Testis (tissue), 3 donors: ENCODE data around the gene FSD1. TPM values are rescaled to one million over a fixed set of nuclear protein-coding genes. Genes with fewer than 3 reads are reported as not detected.
A peak's percentile ranks its signal among the peaks of the same experiment; 100 is the strongest.

Experiments
- DNase-seq: peaks from one replicate; pipeline ENCODE4 v3.0.0-alpha.2; 2019
- H3K27ac ChIP-seq, 2 donors: fragments of 200-600 bp; sonication (generic); one replicate each; pipeline ENCODE4 v1.5.1; 2019
- H3K27me3 ChIP-seq: fragments of 200-600 bp; sonication (generic); one replicate; pipeline ENCODE4 v1.5.1; 2019
- H3K36me3 ChIP-seq: fragments of 200-600 bp; sonication (generic); one replicate; pipeline ENCODE4 v1.5.1; 2017; ENCODE audit warnings: low read depth; ENCODE audit errors: missing control alignments
- H3K4me1 ChIP-seq: fragments of 200-600 bp; sonication (generic); one replicate; pipeline ENCODE4 v1.5.1; 2019
- H3K4me3 ChIP-seq, 2 donors: fragments of 200-600 bp; sonication (generic); one replicate each; pipeline ENCODE4 v1.5.1; 2017 to 2019
- H3K9me3 ChIP-seq: fragments of 200-600 bp; sonication (generic); one replicate; pipeline ENCODE4 v1.5.1; 2017
- CTCF ChIP-seq, 3 experiments: fragments of 450-650 bp in 2 of 3; fragments of 200-600 bp in 1 of 3; sonication (generic) in 1 of 3; IDR thresholded peaks; one replicate each; pipeline ENCODE4 v1.5.1; 2016 to 2019; ENCODE audit warnings: antibody characterized with exemption in 3 of 3, mild to moderate bottlenecking in 2 of 3, moderate library complexity in 1 of 3
- POLR2A ChIP-seq: fragments of 450-650 bp; IDR thresholded peaks from one replicate; pipeline ENCODE4 v1.6.1; 2017; ENCODE audit warnings: antibody characterized with exemption, mild to moderate bottlenecking, moderate library complexity
- WGBS, 2 donors: methylation state at CpG; one replicate each; pipeline ENCODE4 v1.1.5; 2018; 5-methylcytosine and 5-hydroxymethylcytosine counted together
- intact Hi-C: fragments of 100-400 bp; cut with DNase I; formaldehyde crosslinking; loops from one replicate; pipeline ENCODE4 v1.15.1; 2023; ENCODE audit warnings: low total_unique reads
- polyA plus RNA-seq: library from polyadenylated mRNA; stranded (reverse); fragments of 350-450 nt; fragmentation: Illumina TruSeq; extraction: RNeasy Lipid Tissue Mini Kit (QIAGEN cat#74804); gene quantifications from one replicate; pipeline ENCODE4 v1.2.3, GENCODE V29; 2014; ENCODE audit warnings: low read depth, low replicate concordance; ENCODE audit not compliant: insufficient read depth
- total RNA-seq, 2 donors: library from RNA; depleted of rRNA; stranded (reverse); fragments of >200 nt; gene quantifications; one replicate each; pipeline ENCODE4 v1.2.3, GENCODE V29; 2016

The FSD1 gene
- total and polyA plus RNA-seq, 3 donors from 2014 or later, result 18.2 to 24.9 (median 24.1) TPM

DNA sequence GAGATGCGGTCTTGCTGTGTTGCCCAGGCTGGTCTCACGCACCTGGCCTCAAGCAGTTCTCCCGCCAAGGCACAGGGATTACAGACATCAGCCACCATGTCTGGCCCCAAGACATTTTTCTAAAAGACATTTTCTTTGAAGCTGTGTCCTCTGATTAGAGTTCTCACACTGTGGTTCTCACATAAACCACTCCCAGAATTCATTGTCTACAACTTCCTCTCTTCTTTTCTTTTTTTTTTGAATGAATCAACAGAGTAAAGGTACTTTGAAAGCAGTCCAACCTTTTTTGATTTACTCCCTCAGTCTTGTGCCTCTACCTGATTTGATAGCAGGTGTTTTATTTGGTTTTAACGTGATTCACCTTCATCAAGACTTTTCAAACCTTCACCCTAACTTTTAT, 39.6 kb upstream of the FSD1 start:
- H3K9me3 ChIP-seq, result no peaks in the 10 kb centered on the region
- intact Hi-C loops, result no loop called here
- no peak overlapping the region for H3K4me3 ChIP-seq
- no peak for DNase-seq
- no peaks in the 10 kb centered on the region for H3K36me3 ChIP-seq
- H3K27me3 ChIP-seq, result no peaks in the 10 kb centered on the region
- 79 to 88% methylated on average over 4 of the region's 4 CpGs for WGBS, 2 donors
- no peak for TF ChIP-seq CTCF (IDR thresholded peaks at IDR 0.05)
- TF ChIP-seq POLR2A, result no peak
- H3K4me1 ChIP-seq, result no peaks in the 10 kb centered on the region
- H3K27ac ChIP-seq, result no peak overlapping the region

DNA sequence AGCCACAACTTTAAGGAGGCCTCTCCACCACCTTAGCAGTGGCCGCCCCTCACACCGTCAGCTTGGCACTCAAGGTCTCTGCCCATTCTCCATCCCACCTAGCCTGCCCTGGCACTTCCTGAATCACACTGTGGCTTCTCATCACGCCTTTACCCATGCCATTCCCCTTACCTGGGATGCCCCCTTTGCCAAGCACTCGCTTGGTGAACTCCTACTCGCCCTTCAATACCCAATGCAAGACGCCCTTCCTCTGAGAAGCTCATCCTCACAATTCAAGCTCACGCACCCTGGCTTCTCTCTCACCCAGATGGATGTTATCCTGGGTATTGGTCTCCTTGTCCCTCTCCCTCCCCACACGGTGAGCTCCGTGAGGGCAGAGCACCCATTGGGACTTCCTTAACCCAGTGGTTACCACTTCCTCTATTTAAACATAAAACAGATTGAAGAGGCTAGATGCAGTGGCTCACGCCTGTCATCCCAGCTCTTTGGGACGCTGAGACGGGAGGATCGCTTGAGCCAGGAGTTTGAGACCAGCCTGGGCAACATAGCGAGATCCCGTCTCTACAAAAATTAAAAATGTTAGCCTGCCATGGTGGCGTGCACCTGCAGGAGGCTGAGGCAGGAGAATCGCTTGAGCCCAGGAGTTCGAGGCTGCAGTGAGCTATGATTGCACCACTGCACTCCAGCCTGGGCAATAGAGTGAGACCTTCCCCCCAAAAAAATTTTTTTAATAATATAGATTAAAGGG, 38.0 kb upstream of the FSD1 start:
- H3K9me3 ChIP-seq, result no peaks in the 10 kb centered on the region
- H3K36me3 ChIP-seq, result no peaks in the 10 kb centered on the region
- no peaks in the 10 kb centered on the region for H3K27me3 ChIP-seq
- no peaks in the 10 kb centered on the region for H3K4me1 ChIP-seq
- intact Hi-C loops, result no loop called here
- H3K4me3 ChIP-seq, result no peak overlapping the region
- TF ChIP-seq CTCF (IDR thresholded peaks at IDR 0.05), result no peak
- TF ChIP-seq POLR2A, result no peak
- DNase-seq, result no peak
- H3K27ac ChIP-seq, result no peak overlapping the region
- WGBS, 2 donors, result 87 to 88% methylated on average over 18 of the region's 18 CpGs

GRCh38 chr19:4267101-4267900, 37.1 kb upstream of the FSD1 start:
- peak; percentile 57 to 86 (median 68) for TF ChIP-seq CTCF (IDR thresholded peaks at IDR 0.05)
- TF ChIP-seq POLR2A, result no peak
- no peaks in the 10 kb centered on the region for H3K36me3 ChIP-seq
- intact Hi-C loops, result no loop called here

GRCh38 chr19:4267901-4268815, 36.2 kb upstream of the FSD1 start:
- no peak for DNase-seq
- H3K4me3 ChIP-seq, result no peak overlapping the region
- H3K36me3 ChIP-seq, result no peaks in the 10 kb centered on the region
- no peak overlapping the region for H3K27ac ChIP-seq
- H3K4me1 ChIP-seq, result no peaks in the 10 kb centered on the region
- WGBS, 2 donors, result 92 to 94% methylated on average over 29 to 30 of the region's 30 CpGs
- no peak for TF ChIP-seq CTCF (IDR thresholded peaks at IDR 0.05)
- no peak for TF ChIP-seq POLR2A
- no peaks in the 10 kb centered on the region for H3K9me3 ChIP-seq
- H3K27me3 ChIP-seq, result no peaks in the 10 kb centered on the region
- intact Hi-C loops, result no loop called here

More at GRCh38 chr19:4267101-4267900, 37.1 kb upstream of the FSD1 start:
- Histone ChIP-seq H3K9me3 (no peaks in the 10 kb centered on the region), H3K4me1 (no peaks in the 10 kb centered on the region), H3K4me3 (no peak overlapping the region), H3K27ac (no peak overlapping the region), H3K27me3 (no peaks in the 10 kb centered on the region)
- WGBS, 2 donors, result 48 to 58% methylated on average over 19 to 21 of the region's 21 CpGs
- peak; percentile 74 for DNase-seq
